Endometrial microvascular endothelial cells (primary cell): Measurements from ENCODE around the gene C12orf75. TPM values are rescaled to one million over a fixed set of nuclear protein-coding genes. Genes with fewer than 3 reads are reported as not detected.
"Not testable (repeated sequence)": the region's sequence is repeated elsewhere in the genome, so short reads cannot be mapped to it uniquely, and the experiment has no call there.

Experiments used
- in situ Hi-C: cut with HindIII; loops from 2 replicates; pipeline ENCODE4 v1.10.0; 2017; ENCODE audit warnings: low sequenced_read_pairs, low pct_unique_long_range_greater_than_20kb; ENCODE audit errors: inconsistent ontology term
- total RNA-seq: library from RNA; depleted of rRNA; stranded (reverse); fragments of >200 nt; gene quantifications from one replicate; pipeline ENCODE4 v1.2.3, GENCODE V29; 2015; ENCODE audit errors: inconsistent ontology term

The C12orf75 gene
- total RNA-seq, 1 donor from 2014 or later, result 88.9 TPM

GRCh38 chr12:105307601-105308314, 22.7 kb upstream of the C12orf75 start:
- in situ Hi-C loops, result not testable (repeated sequence)

- in situ Hi-C loops, result not testable (repeated sequence)
Observed at GRCh38 chr12:105308839-105309238, 21.7 kb upstream of the C12orf75 start.

- in situ Hi-C loops, result not testable (repeated sequence)
Observed at GRCh38 chr12:105309384-105309783, 21.1 kb upstream of the C12orf75 start.

GRCh38 chr12:105310476-105311085, 19.9 kb upstream of the C12orf75 start:
- in situ Hi-C loops, result not testable (repeated sequence)

GRCh38 chr12:105311936-105312335, 18.6 kb upstream of the C12orf75 start:
- in situ Hi-C loops, result not testable (repeated sequence)

- in situ Hi-C loops, result not testable (repeated sequence)
Observed at GRCh38 chr12:105313755-105314154, 16.7 kb upstream of the C12orf75 start.

GRCh38 chr12:105315130-105315529, 15.4 kb upstream of the C12orf75 start:
- in situ Hi-C loops, result no loop called here

GRCh38 chr12:105315726-105316125, 14.8 kb upstream of the C12orf75 start:
- in situ Hi-C loops, result no loop called here

GRCh38 chr12:105316931-105317852, 13.3 kb upstream of the C12orf75 start:
- in situ Hi-C loops, result no loop called here

GRCh38 chr12:105317942-105318621, 12.4 kb upstream of the C12orf75 start:
- in situ Hi-C loops, result no loop called here

GRCh38 chr12:105318651-105319483, 11.6 kb upstream of the C12orf75 start:
- in situ Hi-C loops, result no loop called here

- in situ Hi-C loops, result no loop called here
Observed at GRCh38 chr12:105319691-105320209, 10.7 kb upstream of the C12orf75 start.

- in situ Hi-C loops, result no loop called here
Observed at GRCh38 chr12:105321125-105321524, 9.4 kb upstream of the C12orf75 start.

GRCh38 chr12:105322070-105322469, 8.4 kb upstream of the C12orf75 start:
- in situ Hi-C loops, result no loop called here

GRCh38 chr12:105324704-105325103, 5.8 kb upstream of the C12orf75 start:
- in situ Hi-C loops, result no loop called here

GRCh38 chr12:105325117-105325516, 5.4 kb upstream of the C12orf75 start:
- in situ Hi-C loops, result no loop called here

- in situ Hi-C loops, result no loop called here
Observed at GRCh38 chr12:105329926-105330282, 587 bp upstream of the C12orf75 start.
